Activated CD8-positive, alpha-beta memory T cell treated with anti-CD3 and anti-CD28 coated beads for 1 hour (primary cell): Measurements from ENCODE around the gene XPO5.
"Not testable (repeated sequence)": the region's sequence is repeated elsewhere in the genome, so short reads cannot be mapped to it uniquely, and the experiment has no call there.

Experiments
- DNase-seq, 2 donors: peaks; one replicate each; pipeline ENCODE4 v3.0.0-alpha.2; 2020; ENCODE audit warnings: low read depth in 1 of 2; ENCODE audit errors: extremely low read depth in 1 of 2

Gene XPO5

DNA sequence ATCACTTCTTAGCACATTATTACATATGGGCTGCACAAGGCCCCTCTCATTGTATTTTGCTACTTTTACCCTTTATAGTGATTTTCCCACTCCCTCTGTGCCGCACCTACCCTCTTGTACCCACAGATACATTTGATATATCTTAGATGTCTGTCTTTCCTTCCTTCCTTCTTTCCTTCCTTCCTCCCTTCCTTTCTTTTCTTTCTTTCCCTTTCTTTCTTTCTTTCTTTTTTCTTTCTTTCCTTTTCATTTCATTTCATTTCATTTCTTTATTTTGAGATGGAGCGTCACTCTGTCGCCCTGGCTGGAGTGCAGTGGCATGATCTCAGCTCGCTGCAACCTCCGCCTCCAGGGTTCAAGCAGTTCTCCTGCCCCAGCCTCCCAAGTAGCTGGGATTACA is 12.4 kb upstream of the XPO5 start:
- DNase-seq = no peak

DNA sequence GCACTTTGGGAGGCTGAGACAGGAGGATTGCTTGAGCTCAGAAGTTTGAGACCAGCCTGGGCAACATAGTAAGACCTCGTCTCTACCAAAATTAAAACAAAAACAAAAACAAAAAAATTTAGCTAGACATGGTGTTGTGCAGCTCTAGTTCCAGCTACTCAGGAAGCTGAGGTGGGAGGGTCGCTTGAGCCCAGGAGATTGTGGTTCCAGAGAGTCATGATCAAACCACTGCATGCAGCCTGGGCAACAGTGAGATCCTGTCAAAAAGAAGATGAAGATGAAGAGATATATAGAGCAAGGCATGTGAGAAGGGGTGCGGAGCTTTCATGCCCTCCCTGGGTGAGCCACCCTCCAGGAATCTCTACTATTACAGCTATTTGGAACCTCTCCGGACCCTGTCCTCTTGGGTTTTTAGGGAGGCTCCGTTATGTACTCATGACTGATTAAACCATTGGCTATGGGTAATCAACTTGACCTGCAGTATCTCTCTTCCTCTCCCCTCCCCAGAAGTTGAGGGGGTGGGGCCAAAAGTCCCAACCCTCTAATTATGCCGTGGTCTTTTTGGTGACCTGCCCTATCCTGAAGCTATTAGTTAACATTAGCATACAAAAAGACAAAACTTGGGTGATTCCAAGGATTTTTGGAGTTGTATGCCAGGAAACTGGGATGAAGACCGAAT is 9.2 kb upstream of the XPO5 start:
- DNase-seq = no peak

GRCh38 chr6:43582911-43583310 is 7.1 kb upstream of the XPO5 start:
- no peak for DNase-seq

- DNase-seq = no peak
These were observed 3.3 kb upstream of the XPO5 start for GRCh38 chr6:43579171-43579570.

GRCh38 chr6:43578748-43579147 is 2.9 kb upstream of the XPO5 start:
- no peak for DNase-seq

- DNase-seq = no peak
These were observed 600 bp downstream of the XPO5 start for GRCh38 chr6:43575105-43575771.

DNA sequence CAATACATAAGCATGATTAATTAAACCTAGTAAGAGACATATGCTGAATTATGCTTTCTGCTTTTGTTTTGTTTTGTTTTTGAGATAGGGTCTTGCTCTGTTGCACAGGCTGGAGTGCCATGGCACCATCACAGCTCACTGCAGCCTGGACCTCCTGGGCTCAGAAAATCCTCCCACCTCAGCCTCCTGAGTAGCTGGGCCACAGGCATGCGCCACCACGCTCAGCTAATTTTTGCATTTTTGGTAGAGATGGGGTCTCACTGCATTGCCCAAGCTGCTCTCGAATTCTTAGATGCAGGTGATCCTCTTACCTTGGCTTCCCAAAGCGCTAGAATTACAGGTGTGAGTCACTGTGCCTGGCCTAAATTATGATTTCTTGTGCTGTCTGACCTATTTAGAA is 3.8 kb downstream of the XPO5 start:
- no peak for DNase-seq

GRCh38 chr6:43570876-43571441 is 4.9 kb downstream of the XPO5 start:
- DNase-seq = no peak

DNA sequence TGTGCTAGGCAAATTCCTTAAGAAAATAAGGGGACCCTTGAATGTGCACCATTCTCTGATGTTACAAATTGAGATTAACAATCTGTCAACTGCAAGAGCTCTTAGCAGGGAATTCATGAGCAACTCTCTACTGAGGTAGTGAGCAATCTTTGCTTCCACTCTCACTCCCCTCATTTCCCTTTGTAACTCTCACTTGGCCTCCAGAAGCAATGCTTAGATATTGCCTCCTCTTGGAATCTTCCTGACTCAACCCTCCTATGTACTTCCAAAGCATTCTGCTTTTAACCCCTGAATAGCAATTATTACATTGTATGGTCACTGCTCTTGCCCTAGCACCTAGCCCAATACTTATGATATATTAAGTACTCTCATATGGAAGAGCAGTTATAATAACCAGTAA is 16.5 kb downstream of the XPO5 start:
- DNase-seq = no peak

DNA sequence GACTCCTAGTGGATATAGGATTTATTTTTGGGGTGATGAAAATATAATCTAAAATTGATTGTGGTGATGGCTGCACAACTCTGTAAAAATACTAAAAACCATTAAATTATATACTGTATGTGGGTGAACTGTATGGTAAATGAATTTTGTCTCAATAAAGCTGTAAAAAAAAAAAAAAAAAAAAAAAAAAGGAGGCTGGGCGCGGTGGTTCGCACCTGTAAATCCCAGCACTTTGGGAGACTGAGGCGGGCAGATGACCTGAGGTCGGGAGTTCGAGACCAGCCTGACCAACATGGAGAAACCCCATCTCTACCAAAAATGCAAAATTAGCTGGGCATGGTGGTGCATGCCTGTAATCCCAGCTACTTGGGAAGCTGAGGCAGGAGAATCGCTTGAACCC is 18.2 kb downstream of the XPO5 start:
- DNase-seq = not testable (repeated sequence)

DNA sequence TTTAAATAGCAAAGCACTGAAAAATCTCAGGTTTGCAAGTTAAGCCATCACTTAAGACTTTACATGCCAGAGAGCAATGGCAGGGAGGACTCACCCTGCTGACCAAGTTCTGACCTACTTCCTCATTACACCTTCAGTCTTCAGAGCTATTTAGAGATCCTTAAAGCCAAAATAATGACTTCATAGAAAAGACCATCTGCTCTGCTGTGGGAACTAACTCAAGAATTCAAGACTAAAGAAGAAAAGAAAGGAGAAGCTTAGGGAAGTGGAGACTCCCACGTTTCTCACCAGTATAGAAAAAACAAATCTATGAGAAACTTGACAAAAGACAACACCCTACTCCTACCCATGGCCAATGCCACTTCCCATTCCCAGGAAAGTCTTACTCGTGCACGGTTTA is 28.6 kb downstream of the XPO5 start:
- no peak for DNase-seq

DNA sequence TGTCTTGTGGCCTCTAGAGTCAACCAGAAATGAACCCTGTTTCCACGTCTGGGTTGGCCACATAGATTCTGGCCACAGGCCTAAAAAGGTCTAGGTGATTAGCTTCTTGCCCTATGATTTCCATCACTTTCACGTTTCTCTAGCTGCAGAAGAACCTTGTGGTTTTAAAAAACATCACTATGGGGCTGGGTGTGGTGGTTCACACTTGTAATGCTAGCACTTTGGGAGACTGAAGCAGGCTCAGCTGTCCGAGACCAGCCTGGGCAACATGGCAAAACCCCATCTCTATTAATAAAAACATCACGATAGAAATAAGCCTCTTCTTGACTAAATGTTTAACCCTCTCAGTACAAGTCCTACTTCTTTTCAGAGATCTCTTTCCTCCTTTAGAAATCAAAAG is 31.4 kb downstream of the XPO5 start:
- DNase-seq = no peak

DNA sequence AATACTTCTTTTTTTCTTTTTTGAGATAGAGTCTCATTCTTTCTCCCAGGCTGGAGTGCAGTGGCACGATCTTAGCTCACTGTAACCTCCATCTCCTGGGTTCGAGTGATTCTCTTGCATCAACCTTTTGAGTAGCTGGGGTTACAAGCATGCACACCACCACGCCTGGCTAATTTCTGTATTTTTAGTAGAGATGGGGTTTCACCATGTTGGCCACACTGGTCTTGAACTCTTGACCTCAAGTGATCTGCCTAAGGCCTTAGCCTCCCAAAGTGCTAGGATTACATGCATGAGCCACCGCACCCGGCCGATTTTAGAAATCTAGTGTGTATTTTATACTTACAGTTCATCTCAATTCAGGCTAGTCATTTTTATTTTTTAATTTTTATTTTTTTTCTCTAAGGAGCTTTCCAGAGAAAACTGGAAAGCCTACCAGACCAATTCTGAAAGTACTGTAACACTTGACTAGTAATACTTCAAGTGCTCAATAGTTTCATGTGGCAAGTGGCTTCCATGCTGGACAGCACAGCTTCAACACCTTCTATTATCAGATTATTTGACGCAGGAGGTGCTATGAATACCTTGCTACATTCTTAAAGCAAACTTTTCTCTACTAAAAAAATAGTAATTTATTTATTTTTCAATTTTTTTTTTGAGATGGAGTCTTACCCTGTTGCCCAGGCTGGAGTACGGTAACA is 33.9 kb downstream of the XPO5 start:
- no peak for DNase-seq

DNA sequence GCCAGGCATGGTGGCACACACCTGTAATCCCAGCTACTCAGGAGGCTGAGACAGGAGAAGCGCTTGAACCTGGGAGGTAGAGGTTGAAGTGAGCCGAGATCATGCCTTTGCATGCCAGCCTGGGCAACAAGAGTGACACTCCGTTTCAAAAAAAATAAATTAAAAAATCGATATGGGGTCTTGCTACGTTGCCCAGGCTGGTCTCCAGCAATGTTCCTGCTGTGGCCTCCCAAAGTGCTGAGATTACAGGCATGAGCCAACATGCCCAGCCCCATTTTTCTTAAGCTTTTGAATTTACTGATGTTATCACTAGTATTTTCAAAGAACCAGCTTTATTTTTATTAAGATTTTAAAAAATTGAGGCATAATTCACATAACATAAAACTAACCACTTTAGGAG is 35.3 kb downstream of the XPO5 start:
- DNase-seq = no peak

DNA sequence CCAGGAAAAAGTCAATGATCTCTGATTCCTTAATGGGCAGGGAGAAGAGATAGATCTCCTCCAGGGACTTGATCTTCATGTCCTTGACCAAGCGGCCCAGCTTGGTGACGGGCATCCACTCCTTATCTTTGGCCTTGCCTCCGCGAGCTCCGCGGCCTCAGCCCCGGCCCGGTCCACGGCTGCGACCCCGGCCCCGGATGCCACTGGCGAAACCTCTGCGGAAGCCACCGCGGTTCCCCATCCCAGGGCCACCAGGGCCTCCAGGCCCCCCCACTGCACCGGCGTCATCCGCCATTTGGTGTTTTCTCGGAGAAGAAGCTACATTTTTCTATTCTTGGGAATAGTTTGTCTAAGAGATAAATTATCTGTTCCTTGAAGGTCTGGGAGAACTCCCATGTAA is 36.4 kb downstream of the XPO5 start:
- not testable (repeated sequence) for DNase-seq

- not testable (repeated sequence) for DNase-seq
These were observed 36.9 kb downstream of the XPO5 start for GRCh38 chr6:43538986-43539385.

- no peak for DNase-seq
These were observed 43.6 kb downstream of the XPO5 start for GRCh38 chr6:43532201-43532600.

DNA sequence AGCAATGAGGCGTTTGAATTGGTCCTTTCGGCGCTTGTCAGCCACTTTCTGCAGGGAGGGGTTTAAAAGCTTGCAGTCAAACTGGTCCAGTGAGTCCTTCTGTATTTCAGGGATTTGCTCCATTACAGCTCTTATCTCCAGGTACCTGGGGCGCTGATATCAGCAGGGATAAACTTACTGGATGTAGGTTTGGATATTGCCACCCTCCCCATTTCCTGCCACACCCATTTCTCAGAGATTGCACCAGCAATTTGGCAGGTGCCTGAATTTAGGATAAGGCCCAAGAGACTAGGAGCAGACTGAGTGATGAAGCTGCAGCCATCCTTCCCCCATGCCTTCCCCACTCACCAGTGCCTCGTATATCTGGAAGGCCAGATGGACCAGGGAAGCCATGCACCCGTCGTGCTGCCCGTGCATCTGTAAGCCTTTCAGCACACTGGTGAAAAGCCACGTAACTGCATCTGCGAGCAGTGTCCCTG is 51.3 kb downstream of the XPO5 start:
- DNase-seq = no peak

- no peak for DNase-seq
These were observed 52.6 kb downstream of the XPO5 start for GRCh38 chr6:43523284-43523683.

GRCh38 chr6:43522547-43523261 is 53.1 kb downstream of the XPO5 start:
- DNase-seq = no peak

GRCh38 chr6:43521836-43522235 is 54.0 kb downstream of the XPO5 start:
- no peak for DNase-seq
